ENCODE data around the gene NOL4L.
"Not testable (repeated sequence)": the region's sequence is repeated elsewhere in the genome, so short reads cannot be mapped to it uniquely, and the experiment has no call there.

NOL4L gene

GRCh38 chr20:32582659-32583580 lies 2.2 kb downstream of the NOL4L start:
- no peaks in the 10 kb centered on the region for H3K9me3 Mint-ChIP-seq
- H3K4me3 Mint-ChIP-seq: peak overlapping the region; percentile 58
- peak; percentile 71 for DNase-seq
- H3K27me3 Mint-ChIP-seq (ENCODE audit: low read depth, poor library complexity): peaks cover 24% of the 10 kb centered on the region
- peaks cover 48% of the 10 kb centered on the region for H3K4me1 Mint-ChIP-seq
- no peaks in the 10 kb centered on the region for H3K36me3 Mint-ChIP-seq (ENCODE audit: low read depth)
- H3K27ac Mint-ChIP-seq: no peak overlapping the region
- TF ChIP-seq CTCF (IDR thresholded peaks at IDR 0.05): no peak

DNA sequence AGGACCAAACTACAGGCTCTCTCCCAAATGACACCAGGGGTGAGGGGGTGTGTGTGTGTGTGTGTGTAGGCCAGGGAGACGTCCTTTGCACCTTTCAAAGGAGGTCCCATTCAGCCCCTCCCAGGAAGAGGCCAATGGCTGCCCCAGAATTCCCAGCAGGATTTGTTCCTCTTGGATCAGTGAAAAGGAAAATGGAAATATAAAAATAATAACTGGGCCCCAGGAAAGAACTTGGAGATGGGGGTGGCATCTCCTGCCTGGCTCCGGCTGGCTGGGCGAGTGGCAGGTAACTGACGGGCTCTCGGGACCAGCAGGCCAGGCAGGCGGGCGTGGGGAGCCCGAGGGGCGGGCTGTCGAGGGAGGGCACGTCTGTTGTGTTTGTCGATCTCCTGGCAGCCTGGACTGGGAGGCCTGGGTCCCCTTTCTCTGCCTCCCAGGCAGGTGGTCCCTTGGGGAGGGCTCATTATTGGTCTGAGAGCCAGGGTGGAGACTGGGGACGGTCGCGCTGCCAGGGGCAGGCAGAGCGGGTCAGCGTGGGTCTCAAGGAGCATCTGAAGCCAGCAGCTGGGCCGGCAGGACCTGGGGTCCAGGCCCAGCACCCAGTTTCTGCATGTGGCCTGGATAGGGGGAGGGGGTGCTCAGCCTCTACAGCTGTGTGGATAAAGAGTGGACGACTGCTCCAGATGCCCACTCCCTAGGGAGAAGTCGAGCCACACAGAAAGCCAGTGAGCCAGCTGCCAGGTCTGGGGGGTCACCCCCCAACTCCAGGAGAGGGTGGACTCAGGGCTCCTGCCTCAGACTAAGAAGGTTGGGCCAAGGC lies 3.1 kb downstream of the NOL4L start:
- DNase-seq: no peak
- Mint-ChIP-seq H3K4me1 (peaks cover 48% of the 10 kb centered on the region), H3K27me3 (ENCODE audit: low read depth, poor library complexity) (peaks cover 15% of the 10 kb centered on the region), H3K4me3 (peak overlapping the region; percentile 73), H3K9me3 (no peaks in the 10 kb centered on the region), H3K36me3 (ENCODE audit: low read depth) (no peaks in the 10 kb centered on the region), H3K27ac (peak overlapping the region; percentile 72)
- no peak for TF ChIP-seq CTCF (IDR thresholded peaks at IDR 0.05)

GRCh38 chr20:32580970-32581838 lies 3.9 kb downstream of the NOL4L start:
- Mint-ChIP-seq H3K27me3 (ENCODE audit: low read depth, poor library complexity) (peaks cover 7% of the 10 kb centered on the region), H3K9me3 (no peaks in the 10 kb centered on the region), H3K36me3 (ENCODE audit: low read depth) (no peaks in the 10 kb centered on the region), H3K4me3 (peak overlapping the region; percentile 73), H3K27ac (peak overlapping the region; percentile 72), H3K4me1 (peaks cover 42% of the 10 kb centered on the region)
- no peak for TF ChIP-seq CTCF (IDR thresholded peaks at IDR 0.05)
- DNase-seq: no peak

DNA sequence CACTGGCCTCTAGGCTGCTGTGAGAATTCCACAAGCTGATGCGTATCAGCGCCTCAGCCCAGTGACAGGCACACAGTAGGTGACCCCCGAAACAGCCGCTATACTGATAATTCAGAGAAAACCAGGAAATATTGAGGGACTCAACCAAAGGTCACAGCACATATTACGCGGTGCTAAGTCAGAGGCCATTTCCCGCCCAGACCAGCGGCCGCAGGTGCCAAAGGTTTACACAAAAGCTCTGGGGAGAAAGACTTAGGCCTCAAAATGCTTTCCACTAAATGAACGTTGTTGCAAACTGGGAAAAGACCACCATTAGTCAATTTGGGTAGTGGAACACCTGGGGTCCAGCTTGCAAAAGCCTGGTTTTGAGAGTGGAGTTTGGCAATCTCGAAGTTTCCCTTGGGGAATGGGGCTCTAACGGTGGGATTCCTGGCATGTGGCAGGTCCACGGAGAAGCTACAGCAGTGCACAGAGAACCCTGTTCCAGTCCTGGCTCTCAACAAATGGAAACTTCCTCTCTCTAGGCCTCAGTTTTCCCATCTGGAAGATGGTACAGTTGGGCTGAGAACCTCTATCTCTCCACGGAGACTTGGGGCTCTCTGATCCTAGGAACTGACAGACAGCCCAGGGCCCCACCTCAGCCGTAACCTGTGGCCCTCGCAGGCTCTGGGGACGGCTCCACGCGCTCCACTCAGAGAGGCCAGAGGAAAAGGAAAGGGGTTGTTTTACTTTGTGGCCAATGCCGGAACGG lies 4.7 kb downstream of the NOL4L start:
- DNase-seq: no peak
- Mint-ChIP-seq H3K36me3 (ENCODE audit: low read depth) (no peaks in the 10 kb centered on the region), H3K4me3 (no peak overlapping the region), H3K27ac (peak overlapping the region; percentile 82), H3K9me3 (no peaks in the 10 kb centered on the region), H3K4me1 (peaks cover 35% of the 10 kb centered on the region), H3K27me3 (ENCODE audit: low read depth, poor library complexity) (no peaks in the 10 kb centered on the region)
- no peak for TF ChIP-seq CTCF (IDR thresholded peaks at IDR 0.05)

- no peaks in the 10 kb centered on the region for H3K36me3 Mint-ChIP-seq (ENCODE audit: low read depth)
- peak overlapping the region; percentile 36 for H3K27ac Mint-ChIP-seq
- no peak overlapping the region for H3K4me3 Mint-ChIP-seq
- H3K4me1 Mint-ChIP-seq: peaks cover 35% of the 10 kb centered on the region
- TF ChIP-seq CTCF (IDR thresholded peaks at IDR 0.05): no peak
- no peaks in the 10 kb centered on the region for H3K9me3 Mint-ChIP-seq
- H3K27me3 Mint-ChIP-seq (ENCODE audit: low read depth, poor library complexity): no peaks in the 10 kb centered on the region
- DNase-seq: no peak
Measured at GRCh38 chr20:32578840-32579390, 6.2 kb downstream of the NOL4L start.

DNA sequence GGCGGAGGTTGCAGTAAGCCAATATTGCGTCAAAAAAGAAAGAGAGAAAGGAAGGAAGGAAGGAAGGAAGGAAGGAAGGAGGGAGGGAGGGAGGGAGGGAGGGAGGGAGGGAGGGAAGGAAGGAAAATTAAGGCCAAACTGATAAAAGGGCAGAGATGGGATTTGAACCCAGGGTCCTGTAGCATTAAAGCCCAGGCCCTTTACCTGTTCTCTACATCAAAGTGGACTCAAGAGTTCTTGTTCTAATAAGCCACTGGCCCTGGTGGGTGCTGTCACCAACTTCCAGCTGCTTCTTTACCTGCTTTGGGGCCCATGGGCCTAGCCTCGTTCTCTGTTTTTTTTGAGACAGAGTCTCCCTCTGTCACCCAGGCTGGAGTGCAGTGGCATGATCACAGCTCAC lies 7.1 kb downstream of the NOL4L start:
- H3K27me3 Mint-ChIP-seq (ENCODE audit: low read depth, poor library complexity); DNase-seq; H3K4me3 Mint-ChIP-seq; H3K27ac Mint-ChIP-seq; H3K36me3 Mint-ChIP-seq (ENCODE audit: low read depth); H3K9me3 Mint-ChIP-seq: not testable (repeated sequence)
- peaks cover 35% of the 10 kb centered on the region for H3K4me1 Mint-ChIP-seq

Measured in nephron progenitor cell (in vitro differentiated cells).